SK-MEL-5 (cell line): ENCODE measurements around the gene GLRX. TPM values are rescaled to one million over a fixed set of nuclear protein-coding genes. Genes with fewer than 3 reads are reported as not detected.
"Not testable (repeated sequence)": the region's sequence is repeated elsewhere in the genome, so short reads cannot be mapped to it uniquely, and the experiment has no call there.

Source experiments
- DNase-seq: peaks from one replicate; pipeline ENCODE4 v3.0.0-alpha.2; 2016; ENCODE audit warnings: low read depth, low spot score
- in situ Hi-C: cut with HindIII; loops from 2 replicates; pipeline ENCODE4 v1.10.0; 2016; ENCODE audit warnings: low sequenced_read_pairs, high pct_unique_total_duplicates, low pct_unique_long_range_greater_than_20kb
- total RNA-seq: library from RNA; depleted of rRNA; stranded (reverse); fragments of >200 nt; shearing (Covaris generic); gene quantifications from 2 replicates; pipeline ENCODE4 v1.2.3, GENCODE V29; 2014

GLRX gene
- total RNA-seq, 1 experiment from 2014 or later, result 8.1 TPM

DNA sequence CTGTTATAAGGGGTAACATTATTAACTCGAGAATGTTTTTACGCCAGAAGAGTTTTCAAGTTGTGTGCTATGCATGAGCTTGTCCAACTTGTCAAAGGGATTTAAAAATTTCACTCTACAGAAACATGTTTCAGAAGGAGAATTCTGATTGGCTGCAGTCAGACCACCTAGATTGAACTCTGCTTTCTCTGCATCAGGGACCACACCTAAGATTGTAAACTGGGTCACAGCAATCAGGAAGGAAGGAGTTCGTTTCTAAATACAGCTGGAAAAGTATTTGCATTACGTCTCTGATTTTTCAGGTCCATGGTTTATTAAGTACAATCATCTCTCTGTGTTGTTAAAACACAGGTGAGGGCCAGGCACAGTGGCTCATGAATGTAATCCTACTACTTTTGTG is 5.8 kb downstream of the GLRX start:
- DNase-seq, result no peak
- in situ Hi-C loops, result no loop called here

- DNase-seq, result no peak
- in situ Hi-C loops, result no loop called here
These were observed 6.2 kb downstream of the GLRX start for GRCh38 chr5:95816341-95816740.

DNA sequence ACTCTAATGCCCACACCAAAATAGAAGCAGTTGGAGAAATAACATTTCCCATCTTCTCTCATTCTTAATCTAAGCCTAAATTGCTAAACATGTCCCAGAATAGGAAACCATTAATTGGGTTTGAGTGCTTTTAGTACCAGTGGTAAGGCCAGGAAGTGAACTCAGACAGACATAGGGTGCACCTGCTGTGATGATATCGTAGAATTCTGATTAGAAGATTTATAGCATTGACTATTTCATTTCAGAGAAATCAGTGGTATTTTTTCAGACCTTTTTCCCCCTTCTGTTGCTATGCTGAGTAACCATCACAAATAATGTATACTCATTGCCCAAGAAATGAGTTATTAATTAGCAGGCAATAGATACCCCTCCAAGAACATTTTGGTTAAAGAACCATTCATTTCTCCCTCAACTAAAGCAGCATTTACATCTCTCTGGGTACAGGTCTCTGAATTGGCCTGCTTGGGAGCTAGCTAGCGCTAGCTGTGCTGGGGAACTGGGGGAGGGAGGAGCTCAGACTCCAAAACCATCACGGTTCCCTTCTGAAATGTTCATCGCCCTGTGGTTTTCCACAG is 7.3 kb downstream of the GLRX start:
- in situ Hi-C loops, result no loop called here
- no peak for DNase-seq

DNA sequence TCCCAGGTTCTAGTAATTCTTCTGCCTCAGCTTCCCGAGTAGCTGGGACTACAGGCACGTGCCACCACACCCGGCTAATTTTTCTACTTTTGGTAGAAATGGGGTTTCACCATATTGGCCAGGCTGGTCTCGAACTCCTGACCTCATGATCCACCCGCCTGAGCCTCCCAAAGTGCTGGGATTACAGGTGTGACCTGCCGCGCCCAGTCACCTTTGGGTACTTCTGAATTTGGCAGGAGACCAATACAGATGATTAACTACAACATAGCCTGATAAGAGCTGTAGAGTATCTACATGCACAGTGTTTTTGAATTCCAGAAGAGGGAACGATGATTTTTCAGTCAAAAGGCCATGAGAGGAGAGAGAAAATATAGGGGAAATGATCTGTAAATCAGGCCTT is 9.5 kb downstream of the GLRX start:
- DNase-seq, in situ Hi-C loops: not testable (repeated sequence)

DNA sequence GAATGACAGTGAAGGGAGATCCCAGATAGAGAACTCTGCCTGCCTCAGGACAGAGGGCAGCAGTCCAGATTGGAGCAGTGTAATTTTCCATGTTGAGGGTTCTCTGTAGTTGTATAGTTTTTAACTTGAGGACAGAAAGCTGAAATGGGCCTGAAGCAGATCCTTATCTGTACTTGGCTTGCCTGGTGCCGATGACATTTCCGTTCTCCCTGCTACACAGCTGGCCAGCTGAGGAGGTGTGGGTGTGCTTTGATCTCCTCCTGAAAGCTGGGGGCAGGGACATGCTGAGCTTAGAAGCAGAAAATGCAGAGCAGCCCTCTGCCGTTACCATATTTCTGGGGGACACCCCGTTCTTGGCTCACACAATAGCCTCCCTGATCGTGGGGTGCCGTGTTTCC is 10.5 kb downstream of the GLRX start:
- in situ Hi-C loops, result no loop called here
- no peak for DNase-seq

DNA sequence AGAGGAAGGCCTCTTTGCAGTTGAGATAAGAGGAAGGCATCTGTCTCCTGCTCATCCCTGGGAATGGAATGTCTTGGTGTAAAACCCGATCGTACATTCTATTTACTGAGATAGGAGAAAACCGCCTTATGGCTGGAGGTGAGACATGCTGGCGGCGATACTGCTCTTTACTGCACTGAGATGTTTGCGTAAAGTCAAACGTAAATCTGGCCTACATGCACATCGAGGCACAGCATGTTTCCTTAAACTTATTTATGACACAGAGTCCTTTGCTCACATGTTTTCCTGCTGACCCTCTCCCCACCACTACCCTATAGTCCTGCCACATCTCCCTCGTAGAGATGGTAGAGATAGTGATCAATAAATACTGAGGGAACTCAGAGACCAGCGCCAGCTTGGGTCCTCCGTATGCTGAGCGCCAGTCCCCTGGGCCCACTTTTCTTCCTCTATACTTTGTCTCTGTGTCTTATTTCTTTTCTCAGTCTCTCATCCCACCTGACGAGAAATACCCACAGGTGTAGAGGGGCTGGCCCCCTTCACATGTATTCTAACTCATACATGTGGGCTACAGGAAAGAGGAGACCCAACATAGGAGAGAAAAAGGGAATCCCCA is 11.0 kb downstream of the GLRX start:
- in situ Hi-C loops, DNase-seq: not testable (repeated sequence)

DNA sequence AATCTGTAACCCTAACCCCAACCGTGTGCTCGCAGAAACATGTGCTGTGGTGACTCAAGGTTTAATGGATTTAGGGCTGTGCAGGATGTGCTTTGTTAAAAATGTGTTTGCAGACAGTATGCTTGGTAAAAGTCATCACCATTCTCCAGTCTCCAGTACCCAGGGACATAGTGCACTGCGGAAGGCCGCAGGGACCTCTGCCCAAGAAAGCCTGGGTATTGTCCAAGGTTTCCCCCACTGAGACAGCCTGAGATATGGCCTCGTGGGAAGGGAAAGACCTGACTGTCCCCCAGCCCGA is 11.5 kb downstream of the GLRX start:
- DNase-seq, result not testable (repeated sequence)

DNA sequence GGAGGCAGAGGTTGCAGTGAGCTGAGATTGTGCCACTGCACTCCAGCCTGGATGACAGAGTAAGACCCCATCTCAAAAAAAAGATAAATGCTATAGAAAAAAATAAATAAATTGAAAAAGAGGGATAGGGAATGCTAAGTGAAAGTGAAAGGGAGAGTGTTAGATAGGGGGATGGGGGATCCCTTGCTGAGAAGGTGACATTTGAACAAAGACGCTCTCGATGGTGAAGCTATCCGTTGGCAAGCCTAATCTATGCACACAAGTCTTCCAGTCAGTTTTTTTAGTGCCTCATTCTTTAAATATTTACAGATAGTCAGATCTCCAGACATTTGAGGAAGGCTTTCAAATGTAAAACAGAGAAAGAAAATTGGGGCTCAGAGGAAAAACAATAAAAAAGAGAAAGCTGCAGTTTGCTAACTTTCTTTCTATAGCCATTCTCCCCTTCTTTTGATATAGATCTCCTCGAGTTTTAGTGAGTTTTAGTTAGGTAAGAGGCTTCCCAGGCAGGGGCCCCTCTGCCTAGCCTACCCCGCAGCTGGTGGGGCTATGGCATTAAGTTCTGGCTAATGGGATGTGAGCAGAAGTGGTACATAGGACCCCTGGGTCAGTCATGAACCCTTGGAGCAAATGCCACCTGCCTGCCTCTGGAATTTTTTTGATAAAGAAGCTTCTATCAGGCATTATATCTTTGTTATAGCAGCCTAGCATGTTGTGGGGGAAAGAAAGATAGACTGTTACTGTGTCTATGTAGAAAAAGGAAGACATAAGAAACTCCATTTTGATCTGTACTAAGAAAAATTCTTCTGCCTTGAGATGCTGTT is 12.0 kb downstream of the GLRX start:
- DNase-seq, result no peak
- in situ Hi-C loops, result no loop called here

More for the DNA sequence above, 11.5 kb downstream of the GLRX start:
- in situ Hi-C loops, result not testable (repeated sequence)

- in situ Hi-C loops, result no loop called here
- no peak for DNase-seq
These were observed 13.0 kb downstream of the GLRX start for GRCh38 chr5:95809414-95809960.

GRCh38 chr5:95808686-95809413 is 13.7 kb downstream of the GLRX start:
- in situ Hi-C loops, result no loop called here
- peak; percentile 48 for DNase-seq

- no peak for DNase-seq
- in situ Hi-C loops, result no loop called here
These were observed 14.4 kb downstream of the GLRX start for GRCh38 chr5:95808013-95808685.

DNA sequence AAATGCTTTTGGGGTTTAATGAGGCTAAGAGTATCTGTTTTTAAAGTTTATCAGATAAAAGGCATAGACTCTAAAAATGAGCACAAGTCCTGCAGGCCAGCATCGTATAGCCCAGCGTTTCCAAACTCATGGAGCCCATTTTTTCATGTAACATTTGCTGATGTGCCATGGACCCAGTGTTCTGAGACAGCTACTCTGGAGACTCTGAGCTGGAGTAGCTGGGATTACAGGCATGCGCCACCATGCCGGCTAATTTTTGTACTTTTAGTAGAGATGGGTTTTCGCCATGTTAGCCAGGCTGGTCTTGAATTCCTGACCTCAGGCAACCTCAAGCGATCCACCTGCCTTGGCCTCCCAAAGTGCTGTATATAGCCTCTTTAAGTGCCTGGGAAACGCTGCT is 15.8 kb downstream of the GLRX start:
- in situ Hi-C loops, result no loop called here

GRCh38 chr5:95804736-95805539 is 17.6 kb downstream of the GLRX start:
- in situ Hi-C loops, result no loop called here
- DNase-seq, result no peak

More for the DNA sequence above, 15.8 kb downstream of the GLRX start:
- DNase-seq, result no peak

GRCh38 chr5:95803271-95804148 is 19.0 kb downstream of the GLRX start:
- DNase-seq, result no peak
- in situ Hi-C loops, result no loop called here

DNA sequence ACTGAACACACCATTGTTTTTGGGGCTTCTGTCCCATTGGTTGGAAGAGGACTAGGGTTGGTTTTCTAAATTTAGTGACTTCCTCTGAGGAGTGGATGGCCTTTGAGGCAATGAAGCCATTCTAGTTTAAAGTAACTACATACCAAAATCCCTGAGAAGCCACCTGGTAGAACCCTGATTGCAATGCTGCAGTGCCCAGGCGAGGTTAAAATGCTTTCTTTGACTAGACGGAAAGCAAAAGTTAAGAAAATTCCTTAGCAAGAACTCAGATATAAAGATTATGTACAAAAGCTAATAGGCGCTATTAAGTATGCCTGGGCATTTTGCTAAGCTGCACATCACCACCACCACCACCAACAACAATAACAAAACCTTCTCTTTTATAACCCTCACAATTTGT is 20.6 kb downstream of the GLRX start:
- in situ Hi-C loops, result no loop called here
- DNase-seq, result no peak

DNA sequence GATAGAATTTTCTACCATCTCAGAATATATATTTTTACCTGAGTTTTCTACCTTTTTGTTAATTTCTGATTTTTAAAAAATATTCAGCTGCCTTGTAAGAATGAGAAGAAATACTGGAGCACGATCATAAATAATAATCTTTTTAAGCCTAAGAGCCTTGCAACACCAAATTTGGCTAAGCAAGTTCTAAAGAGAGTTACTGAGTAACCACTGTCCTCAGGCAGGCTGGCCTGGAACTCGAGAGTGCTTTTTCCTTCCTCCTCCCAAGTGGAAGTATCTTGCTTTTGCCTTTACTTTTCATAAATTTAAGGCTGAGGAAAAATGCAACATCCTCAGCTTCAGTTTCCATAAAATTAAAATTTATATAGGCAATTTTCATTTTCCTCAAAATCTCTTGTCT is 21.0 kb downstream of the GLRX start:
- no peak for DNase-seq
- in situ Hi-C loops, result no loop called here
